Measurements from ENCODE around the gene SERPINB13. TPM values are rescaled to one million over a fixed set of nuclear protein-coding genes. Genes with fewer than 3 reads are reported as not detected.
A peak's percentile ranks its signal among the peaks of the same experiment; 100 is the strongest.

Gene SERPINB13
- total and polyA plus RNA-seq, 7 donors, result 0.01 to 1.8 TPM; not detected in 5

DNA sequence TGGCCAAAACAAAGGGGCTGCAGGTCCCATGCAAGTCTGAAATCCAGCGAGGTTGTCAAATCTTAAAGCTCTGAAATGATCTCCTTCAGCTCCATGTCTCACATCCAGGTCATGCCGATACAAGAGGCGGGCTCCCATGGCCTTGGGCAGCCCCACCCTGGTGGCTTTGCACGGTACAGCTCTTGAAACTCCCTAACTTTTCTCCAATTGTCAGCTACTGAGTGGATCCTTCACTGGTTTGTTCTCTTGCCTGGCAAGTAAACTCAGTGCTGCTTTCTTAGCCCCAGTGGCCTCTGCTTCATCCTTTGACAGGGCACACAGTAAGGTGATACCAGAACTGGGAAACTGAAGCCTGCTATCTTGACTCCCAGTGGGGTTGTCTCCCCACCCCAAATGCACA lies 26.3 kb downstream of the SERPINB13 start:
- TF ChIP-seq POLR2AphosphoS5 (IDR thresholded peaks at IDR 0.05) (no peak), POLR2A (IDR thresholded peaks at IDR 0.05) (no peak), EP300 (IDR thresholded peaks at IDR 0.05) (no peak)
- TF ChIP-seq, protein P1, sequence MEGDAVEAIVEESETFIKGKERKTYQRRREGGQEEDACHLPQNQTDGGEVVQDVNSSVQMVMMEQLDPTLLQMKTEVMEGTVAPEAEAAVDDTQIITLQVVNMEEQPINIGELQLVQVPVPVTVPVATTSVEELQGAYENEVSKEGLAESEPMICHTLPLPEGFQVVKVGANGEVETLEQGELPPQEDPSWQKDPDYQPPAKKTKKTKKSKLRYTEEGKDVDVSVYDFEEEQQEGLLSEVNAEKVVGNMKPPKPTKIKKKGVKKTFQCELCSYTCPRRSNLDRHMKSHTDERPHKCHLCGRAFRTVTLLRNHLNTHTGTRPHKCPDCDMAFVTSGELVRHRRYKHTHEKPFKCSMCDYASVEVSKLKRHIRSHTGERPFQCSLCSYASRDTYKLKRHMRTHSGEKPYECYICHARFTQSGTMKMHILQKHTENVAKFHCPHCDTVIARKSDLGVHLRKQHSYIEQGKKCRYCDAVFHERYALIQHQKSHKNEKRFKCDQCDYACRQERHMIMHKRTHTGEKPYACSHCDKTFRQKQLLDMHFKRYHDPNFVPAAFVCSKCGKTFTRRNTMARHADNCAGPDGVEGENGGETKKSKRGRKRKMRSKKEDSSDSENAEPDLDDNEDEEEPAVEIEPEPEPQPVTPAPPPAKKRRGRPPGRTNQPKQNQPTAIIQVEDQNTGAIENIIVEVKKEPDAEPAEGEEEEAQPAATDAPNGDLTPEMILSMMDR (IDR thresholded peaks at IDR 0.05), result no peak
- Histone ChIP-seq H3K36me3 (no peaks in the 10 kb centered on the region), H3K27me3 (no peaks in the 10 kb centered on the region), H3K27ac (no peak overlapping the region), H3K9me3 (no peaks in the 10 kb centered on the region), H3K4me1 (peaks cover 0 to 19% (median 10%) of the 10 kb centered on the region in 4 donors), H3K4me3 (no peak overlapping the region)
- intact Hi-C loops (cut with DNase I), result loop anchor here (10.0 kb wide), 1 partner anchor 201 kb away; no protein-coding TSS in a partner anchor
- no peak for DNase-seq
- 64 to 88% methylated on average over 4 of the region's 4 CpGs for WGBS, 2 donors

DNA sequence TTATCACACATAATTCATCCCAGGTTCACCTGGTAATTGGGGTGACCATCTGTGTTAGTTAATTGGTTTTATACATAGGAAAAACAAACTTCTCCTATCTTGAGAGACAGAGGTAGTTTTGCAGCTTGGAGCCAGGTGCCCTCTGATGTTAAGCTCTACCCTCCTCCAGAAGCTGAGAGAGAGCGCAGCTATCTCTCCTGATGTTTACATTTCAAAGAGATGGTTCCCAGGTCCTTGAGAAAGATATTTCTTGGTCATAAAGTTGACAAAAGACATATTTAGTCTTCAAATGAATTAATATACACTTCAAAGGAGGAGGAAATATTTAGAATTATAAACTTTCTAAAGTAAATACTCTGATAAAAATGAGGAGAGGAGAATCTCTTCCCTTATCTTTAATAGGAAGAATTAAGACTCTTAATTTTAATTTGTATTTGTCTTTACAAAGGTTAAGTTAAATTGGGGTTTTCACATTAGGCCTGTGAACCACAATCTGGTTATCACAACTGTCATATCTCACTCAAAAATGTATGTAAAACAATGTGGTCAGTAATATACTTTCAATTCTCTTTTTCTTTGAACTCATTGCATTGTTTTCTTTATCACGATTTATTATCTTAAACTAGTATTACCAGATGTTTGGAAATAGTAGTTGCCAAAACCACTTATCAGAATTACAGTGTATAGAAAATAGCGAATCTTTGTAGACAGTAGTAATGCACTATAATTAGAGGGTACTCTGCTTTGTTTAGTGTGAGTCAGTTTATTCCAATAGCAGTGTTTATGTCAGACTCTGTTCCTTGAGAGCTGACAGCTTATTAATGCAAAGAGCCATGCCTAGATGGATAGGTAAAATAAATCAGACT lies 30.1 kb downstream of the SERPINB13 start:
- Histone ChIP-seq H3K9me3 (peaks cover 0 to 4% (median 1%) of the 10 kb centered on the region in 4 donors), H3K4me3 (no peak overlapping the region), H3K27ac (peak overlapping the region in 2 of 4 donors; percentile 38 to 53), H3K27me3 (no peaks in the 10 kb centered on the region), H3K36me3 (no peaks in the 10 kb centered on the region), H3K4me1 (peaks cover 0 to 19% (median 10%) of the 10 kb centered on the region in 4 donors)
- 8 to 39% methylated on average over 3 of the region's 3 CpGs for WGBS, 2 donors
- no peak for DNase-seq
- intact Hi-C loops (cut with DNase I), result loop anchor here (10.0 kb wide), 1 partner anchor 198 kb away; no protein-coding TSS in a partner anchor
- TF ChIP-seq POLR2AphosphoS5 (IDR thresholded peaks at IDR 0.05), result peak; percentile 24 to 88 (median 66)
- no peak for TF ChIP-seq POLR2A (IDR thresholded peaks at IDR 0.05)
- TF ChIP-seq, protein P1 (IDR thresholded peaks at IDR 0.05), result no peak
- TF ChIP-seq EP300 (IDR thresholded peaks at IDR 0.05), result peak in 1 of 4 donors; percentile 41

DNA sequence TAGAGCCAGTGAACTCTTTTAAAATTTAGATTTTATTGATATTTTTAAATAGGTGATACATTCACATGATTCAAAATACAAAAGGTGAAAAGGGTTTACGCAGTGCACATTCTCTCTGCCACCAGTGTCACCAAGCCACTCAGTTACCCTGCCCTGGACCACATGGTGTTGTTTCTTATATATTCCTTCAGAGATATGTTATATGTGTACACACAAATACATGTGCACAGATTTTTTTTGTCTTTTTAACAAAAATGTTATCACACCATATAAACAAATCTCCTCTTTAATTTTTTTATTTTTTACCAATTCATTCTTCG lies 30.7 kb downstream of the SERPINB13 start:
- peaks cover 0 to 19% (median 10%) of the 10 kb centered on the region in 4 donors for H3K4me1 ChIP-seq

DNA sequence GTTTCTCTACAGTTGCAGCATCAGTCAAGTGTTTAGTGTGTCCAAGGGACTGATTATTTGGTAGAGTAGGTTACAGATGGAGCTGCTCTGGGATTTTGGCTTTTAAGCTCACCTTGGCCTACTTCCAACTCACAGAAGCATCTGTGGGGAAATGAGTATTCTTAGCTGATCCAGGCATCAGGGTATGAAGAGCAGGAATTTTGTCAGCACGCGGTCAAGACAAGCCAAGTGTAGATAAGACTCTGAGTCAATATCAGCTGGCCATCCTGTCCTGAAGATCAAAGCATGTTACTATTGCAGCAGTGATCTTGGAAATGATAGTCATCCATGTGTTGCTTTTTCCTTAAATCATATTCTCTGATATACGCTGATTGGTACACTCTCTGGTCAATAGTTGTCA lies 32.5 kb downstream of the SERPINB13 start:
- peaks cover 0 to 19% (median 10%) of the 10 kb centered on the region in 4 donors for H3K4me1 ChIP-seq
- DNase-seq, result no peak
- H3K36me3 ChIP-seq, result no peaks in the 10 kb centered on the region
- intact Hi-C loops (cut with DNase I), result loop anchor here (10.0 kb wide), 1 partner anchor 195 kb away; no protein-coding TSS in a partner anchor
- H3K4me3 ChIP-seq, result no peak overlapping the region
- WGBS, 2 donors, result 91 to 95% methylated on average over 3 of the region's 3 CpGs
- TF ChIP-seq POLR2A (IDR thresholded peaks at IDR 0.05) (no peak), POLR2AphosphoS5 (IDR thresholded peaks at IDR 0.05) (no peak), EP300 (IDR thresholded peaks at IDR 0.05) (no peak)
- TF ChIP-seq, protein P1 (IDR thresholded peaks at IDR 0.05), result no peak
- peaks cover 0 to 7% (median 3%) of the 10 kb centered on the region in 4 donors for H3K9me3 ChIP-seq
- H3K27ac ChIP-seq, result no peak overlapping the region
- H3K27me3 ChIP-seq, result no peaks in the 10 kb centered on the region

More for the DNA sequence above, 30.7 kb downstream of the SERPINB13 start:
- no peak for TF ChIP-seq POLR2AphosphoS5 (IDR thresholded peaks at IDR 0.05)
- no peak for TF ChIP-seq EP300 (IDR thresholded peaks at IDR 0.05)
- no peak for TF ChIP-seq POLR2A (IDR thresholded peaks at IDR 0.05)
- TF ChIP-seq, protein P1 (IDR thresholded peaks at IDR 0.05), result no peak
- H3K4me3 ChIP-seq, result no peak overlapping the region
- no peaks in the 10 kb centered on the region for H3K27me3 ChIP-seq
- no peaks in the 10 kb centered on the region for H3K36me3 ChIP-seq
- peaks cover 0 to 4% (median 1%) of the 10 kb centered on the region in 4 donors for H3K9me3 ChIP-seq
- H3K27ac ChIP-seq, result peak overlapping the region in 2 of 4 donors; percentile 38 to 53
- DNase-seq, result no peak
- WGBS, 2 donors, result 83 to 89% methylated on average over 2 of the region's 2 CpGs
- intact Hi-C loops (cut with DNase I), result loop anchor here (10.0 kb wide), 1 partner anchor 197 kb away; no protein-coding TSS in a partner anchor

All from sigmoid colon (tissue), 7 donors.